GM12874 (cell line): ENCODE measurements around the gene FAM83E.

Experiments
- TF ChIP-seq, protein P1 (sequence below): IDR thresholded peaks from 2 replicates; pipeline ENCODE4 v1.5.1; 2011; ENCODE audit warnings: low read depth, mild to moderate bottlenecking, control low read depth, low read length, moderate library complexity; ENCODE audit not compliant: insufficient read depth

Gene FAM83E

DNA sequence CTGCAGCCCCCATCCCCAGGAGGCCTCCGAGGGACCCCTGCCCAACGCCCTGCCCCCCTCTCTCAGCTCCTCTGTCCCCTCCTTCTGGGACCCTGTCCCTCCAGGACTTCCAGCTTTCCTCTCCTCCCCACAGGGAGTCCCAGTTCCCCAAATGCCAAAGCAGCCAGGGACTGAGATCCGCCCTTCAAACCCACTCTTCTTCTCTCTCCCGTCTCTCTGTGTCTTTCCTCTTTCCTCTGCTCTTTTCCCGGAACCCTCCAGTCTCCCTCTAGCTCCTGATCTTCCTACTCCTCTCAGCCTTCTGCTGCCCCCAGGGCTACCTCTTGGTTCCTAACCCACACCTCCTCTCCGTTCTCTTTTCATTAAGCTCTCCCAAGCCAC, 30.7 kb upstream of the FAM83E start:
- TF ChIP-seq, protein P1, sequence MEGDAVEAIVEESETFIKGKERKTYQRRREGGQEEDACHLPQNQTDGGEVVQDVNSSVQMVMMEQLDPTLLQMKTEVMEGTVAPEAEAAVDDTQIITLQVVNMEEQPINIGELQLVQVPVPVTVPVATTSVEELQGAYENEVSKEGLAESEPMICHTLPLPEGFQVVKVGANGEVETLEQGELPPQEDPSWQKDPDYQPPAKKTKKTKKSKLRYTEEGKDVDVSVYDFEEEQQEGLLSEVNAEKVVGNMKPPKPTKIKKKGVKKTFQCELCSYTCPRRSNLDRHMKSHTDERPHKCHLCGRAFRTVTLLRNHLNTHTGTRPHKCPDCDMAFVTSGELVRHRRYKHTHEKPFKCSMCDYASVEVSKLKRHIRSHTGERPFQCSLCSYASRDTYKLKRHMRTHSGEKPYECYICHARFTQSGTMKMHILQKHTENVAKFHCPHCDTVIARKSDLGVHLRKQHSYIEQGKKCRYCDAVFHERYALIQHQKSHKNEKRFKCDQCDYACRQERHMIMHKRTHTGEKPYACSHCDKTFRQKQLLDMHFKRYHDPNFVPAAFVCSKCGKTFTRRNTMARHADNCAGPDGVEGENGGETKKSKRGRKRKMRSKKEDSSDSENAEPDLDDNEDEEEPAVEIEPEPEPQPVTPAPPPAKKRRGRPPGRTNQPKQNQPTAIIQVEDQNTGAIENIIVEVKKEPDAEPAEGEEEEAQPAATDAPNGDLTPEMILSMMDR: no peak

DNA sequence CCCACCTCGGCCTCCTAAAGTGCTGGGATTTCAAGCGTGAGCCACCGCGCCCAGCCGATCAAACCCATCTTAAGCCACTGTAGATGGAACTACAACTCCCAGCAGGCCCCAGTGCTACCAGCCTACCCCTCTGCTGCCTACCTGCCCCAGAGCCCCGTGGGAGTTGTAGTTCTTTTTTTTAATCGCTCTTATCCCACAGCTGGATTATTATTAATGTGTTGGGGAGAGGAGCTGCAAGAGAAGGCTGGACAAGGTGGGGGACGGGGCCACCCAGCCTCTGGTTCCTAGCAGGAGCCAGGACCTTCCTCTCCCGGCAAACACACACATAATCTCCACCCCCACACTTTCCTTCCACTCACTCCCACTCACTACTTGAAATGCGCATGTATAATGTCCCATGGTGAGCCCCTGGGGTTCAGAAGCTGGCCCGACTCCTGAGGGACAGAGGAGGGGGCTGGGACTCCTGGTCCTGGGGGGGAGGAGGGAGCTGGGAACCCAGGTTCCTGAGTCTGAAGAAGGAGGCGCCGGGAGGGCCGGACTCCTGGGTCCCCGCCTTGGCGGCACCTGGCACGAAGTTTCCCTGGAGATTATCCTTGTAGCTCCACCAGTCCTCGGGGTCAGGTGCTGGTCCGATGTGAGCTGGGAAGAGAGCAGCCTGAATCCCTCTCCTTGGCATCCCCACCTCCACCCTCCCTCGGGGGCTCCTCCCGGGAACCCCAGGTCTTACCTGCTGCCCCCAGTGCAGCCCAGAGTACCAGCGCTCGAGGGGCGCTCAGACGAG, 30.2 kb upstream of the FAM83E start:
- TF ChIP-seq, protein P1: no peak

DNA sequence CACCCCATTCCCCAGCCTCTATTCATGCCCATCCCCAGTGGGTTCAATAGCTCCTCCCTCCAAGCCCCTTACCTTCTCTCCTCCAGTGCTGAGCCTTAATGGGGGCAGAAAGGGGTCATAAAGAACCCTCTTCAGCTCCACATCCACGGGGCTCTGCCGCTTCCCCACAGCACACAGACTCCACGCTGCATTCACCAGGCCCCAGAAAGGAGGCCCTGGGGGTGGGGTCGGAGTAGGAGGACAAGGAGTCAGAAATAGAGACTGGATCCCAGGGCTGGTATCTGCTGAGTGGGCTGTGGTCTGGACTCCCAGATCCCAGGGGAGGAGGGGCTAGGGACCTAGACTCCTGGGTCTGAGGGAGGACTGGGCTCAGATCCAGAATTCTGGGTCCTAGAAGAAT, 29.5 kb upstream of the FAM83E start:
- TF ChIP-seq, protein P1: no peak

DNA sequence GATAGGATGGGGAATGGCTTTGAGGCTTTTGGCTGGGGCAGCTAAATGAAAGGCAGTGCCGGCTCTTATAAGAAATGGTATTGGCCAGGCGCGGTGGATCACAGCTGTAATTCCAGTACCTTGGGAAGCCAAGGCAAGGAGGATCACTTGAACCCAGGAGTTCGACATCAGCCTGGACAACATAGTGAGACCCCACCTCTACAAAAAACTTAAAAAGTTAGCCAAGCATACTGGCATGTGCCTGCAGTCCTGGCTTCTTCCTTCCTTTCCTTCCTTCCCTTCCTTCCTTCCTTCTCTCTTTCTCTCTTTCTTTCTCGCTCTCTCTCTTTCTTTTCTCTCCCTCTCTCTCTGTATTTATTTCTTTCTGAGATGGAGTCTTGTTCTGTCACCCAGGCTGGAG, 28.0 kb upstream of the FAM83E start:
- TF ChIP-seq, protein P1: no peak

DNA sequence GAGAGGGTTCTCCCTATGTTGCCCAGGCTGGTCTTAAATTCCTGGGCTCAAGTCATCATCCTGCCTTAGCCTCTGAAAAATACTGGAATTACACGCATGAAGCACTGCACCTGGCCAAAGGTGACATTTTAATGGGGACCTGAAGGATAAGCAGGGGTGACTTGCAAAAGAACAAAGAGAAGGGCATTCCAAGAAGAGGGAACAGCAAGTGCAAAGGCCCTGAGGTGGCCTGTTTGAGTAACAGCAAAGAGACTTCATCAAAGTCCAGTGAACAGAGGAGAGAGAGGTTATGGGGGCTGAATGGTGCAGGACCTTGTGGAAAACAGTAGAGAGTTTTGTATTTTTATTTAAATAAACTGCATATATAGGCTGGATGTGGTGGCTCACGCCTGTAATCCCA, 27.0 kb upstream of the FAM83E start:
- TF ChIP-seq, protein P1: no peak

DNA sequence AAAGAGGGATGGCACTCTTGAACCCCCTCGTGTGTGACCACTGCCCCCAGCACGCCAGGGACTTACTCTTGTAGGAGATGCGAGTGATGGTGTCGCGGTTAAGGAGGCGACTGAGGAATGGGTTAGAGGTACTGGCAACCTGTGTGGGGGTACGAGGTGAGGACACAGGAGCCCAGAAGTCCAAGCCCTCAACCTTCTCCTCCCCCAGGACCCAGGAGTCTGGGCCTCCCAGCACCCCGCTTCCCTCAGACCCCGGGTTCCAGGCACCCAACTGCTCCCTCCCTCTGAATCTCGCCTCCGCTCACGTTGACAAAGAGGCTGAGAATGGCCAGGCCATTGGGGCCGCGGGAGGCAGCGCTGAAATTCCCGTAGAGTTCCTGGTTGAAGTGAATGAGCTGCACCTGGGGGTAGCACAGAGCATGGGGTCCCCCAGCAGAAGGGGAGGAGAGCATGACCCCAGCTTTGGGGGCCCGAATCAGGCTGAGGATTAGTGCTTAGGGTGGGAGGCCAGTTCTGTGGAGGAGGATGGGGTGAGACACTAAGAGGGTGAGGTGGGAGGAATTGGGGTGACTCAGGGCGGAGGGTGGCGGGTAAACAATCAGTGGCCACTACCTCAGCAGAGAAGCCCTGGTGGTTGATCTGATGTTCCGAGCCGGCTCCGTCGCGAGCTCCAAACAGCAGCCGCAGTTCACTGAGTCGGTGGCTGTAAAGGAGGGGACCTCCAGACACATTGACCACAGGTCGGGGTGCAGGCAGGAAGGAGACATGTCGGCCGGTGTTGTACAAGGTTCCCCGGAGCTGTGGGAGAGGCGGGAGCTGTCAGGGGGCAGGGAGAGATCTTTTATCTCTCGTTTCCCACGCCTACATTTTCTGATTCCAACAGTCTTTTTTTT, 24.9 kb upstream of the FAM83E start:
- TF ChIP-seq, protein P1: no peak

DNA sequence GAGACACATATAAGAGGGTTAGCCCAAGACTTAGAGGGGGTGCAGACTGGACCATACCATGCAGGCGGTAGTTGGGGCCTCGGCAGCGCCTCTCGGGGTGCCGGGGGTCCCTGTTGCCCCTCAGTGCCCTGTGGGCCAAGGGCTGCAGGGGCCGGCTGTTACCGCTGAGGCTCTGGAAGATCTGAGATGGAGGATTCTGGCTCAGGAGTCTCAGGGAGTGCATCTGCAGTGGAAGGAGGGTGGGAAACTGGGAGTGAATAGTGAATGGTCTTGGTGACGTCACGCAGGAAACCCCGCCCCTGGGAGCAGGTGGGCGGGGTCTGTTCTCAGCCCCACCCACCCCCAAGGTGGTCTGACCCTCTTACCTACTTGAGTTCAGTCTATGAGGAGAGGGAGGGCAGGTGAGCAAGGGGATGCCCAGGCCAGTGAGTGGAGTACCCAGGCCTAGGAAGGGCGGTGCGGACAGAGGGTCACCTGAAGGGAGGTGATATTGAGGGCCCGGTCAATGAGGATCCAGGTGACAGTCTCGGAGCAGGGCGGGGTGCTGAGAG, 24.0 kb upstream of the FAM83E start:
- TF ChIP-seq, protein P1: no peak
